Upper lobe of left lung (tissue), 6 donors: ENCODE measurements around the gene DMD. TPM values are rescaled to one million over a fixed set of nuclear protein-coding genes. Genes with fewer than 3 reads are reported as not detected.

Experiments
- ATAC-seq, 2 donors: fragments of 200-7000 bp; cut with Tn5 transposase; one replicate each; pipeline ENCODE4 v1.9.1; 2022; ENCODE audit warnings: mild to moderate bottlenecking in 2 of 2, moderate library complexity in 2 of 2; ENCODE audit not compliant: low FRiP score in 2 of 2
- DNase-seq, 2 donors: peaks; one replicate each; pipeline ENCODE4 v3.0.0-alpha.2; 2019 to 2020
- H3K27ac ChIP-seq, 4 donors: fragments of 200-600 bp; sonication (generic); one replicate each; pipeline ENCODE4 v1.5.1; 2016 to 2019
- H3K27me3 ChIP-seq, 4 donors: fragments of 200-600 bp; sonication (generic); one replicate each; pipeline ENCODE4 v1.5.1; 2017 to 2019
- H3K36me3 ChIP-seq, 4 donors: fragments of 200-600 bp; sonication (generic); one replicate each; pipeline ENCODE4 v1.5.1; 2016 to 2019
- H3K4me1 ChIP-seq, 4 donors: fragments of 200-600 bp; sonication (generic); one replicate each; pipeline ENCODE4 v1.5.1; 2018 to 2019
- H3K4me3 ChIP-seq, 4 donors: fragments of 200-600 bp; sonication (generic); one replicate each; pipeline ENCODE4 v1.5.1; 2017 to 2019; ENCODE audit warnings: mild to moderate bottlenecking in 2 of 4, moderate library complexity in 1 of 4
- H3K9me3 ChIP-seq, 4 donors: fragments of 200-600 bp; sonication (generic); one replicate each; pipeline ENCODE4 v1.5.1; 2018 to 2019
- CTCF ChIP-seq, 6 experiments: fragments of 450-650 bp in 4 of 6; fragments of 200-600 bp in 2 of 6; sonication (generic) in 2 of 6; IDR thresholded peaks; one replicate each; pipeline ENCODE4 v1.5.1; 2016 to 2019; ENCODE audit warnings: antibody characterized with exemption in 6 of 6
- EP300 ChIP-seq, 4 donors: sonication (generic); formaldehyde crosslinking; IDR thresholded peaks; one replicate each; pipeline ENCODE4 v1.5.1; 2017; ENCODE audit warnings: antibody characterized with exemption in 4 of 4, control low read depth in 2 of 4
- POLR2A ChIP-seq, 4 donors: fragments of 450-650 bp; IDR thresholded peaks; one replicate each; pipeline ENCODE4 v1.5.1; 2016 to 2017; ENCODE audit warnings: antibody characterized with exemption in 4 of 4, mild to moderate bottlenecking in 2 of 4
- POLR2AphosphoS5 ChIP-seq, 2 donors: sonication (generic); formaldehyde crosslinking; IDR thresholded peaks; one replicate each; pipeline ENCODE4 v1.5.1; 2017; ENCODE audit warnings: antibody characterized with exemption in 2 of 2
- WGBS, 2 donors: methylation state at CpG; one replicate each; pipeline ENCODE4 v1.1.5; 2017 to 2018; 5-methylcytosine and 5-hydroxymethylcytosine counted together
- total RNA-seq, 6 donors: library from RNA; depleted of rRNA in 4 of 6; stranded (reverse); fragments of >200 nt in 4 of 6; gene quantifications; one replicate each; pipeline versions ENCODE4 v1.1.0 to v1.2.1, GENCODE V29; 2016 to 2021
- donor health status: DM: no; HTN: no; CAD: no; lungs with moderate emphysema.
- donor health status: DM: no; HTN: yes; CAD: no; lungs with severe emphysema.

DMD gene
- total RNA-seq, 6 donors from 2014 or later: 12.5 to 37.0 (median 24.0) TPM

- DNase-seq (no peak), ATAC-seq (no peak)
- no peak overlapping the region for H3K4me3 ChIP-seq
- no peak overlapping the region for H3K27ac ChIP-seq
- TF ChIP-seq EP300 (IDR thresholded peaks at IDR 0.05): no peak
- TF ChIP-seq POLR2A (IDR thresholded peaks at IDR 0.05): no peak
- no peak for TF ChIP-seq POLR2AphosphoS5 (IDR thresholded peaks at IDR 0.05)
- no peak for TF ChIP-seq CTCF (IDR thresholded peaks at IDR 0.05)
- H3K27me3 ChIP-seq: no peaks in the 10 kb centered on the region
- H3K4me1 ChIP-seq: no peaks in the 10 kb centered on the region
- no peaks in the 10 kb centered on the region for H3K36me3 ChIP-seq
- no peaks in the 10 kb centered on the region for H3K9me3 ChIP-seq
Observed at GRCh38 chrX:33161829-33162228, 49.5 kb downstream of the DMD start.

- no peak overlapping the region for H3K4me3 ChIP-seq
- 82 to 90% methylated on average over 5 of the region's 5 CpGs for WGBS, 2 donors
- no peaks in the 10 kb centered on the region for H3K9me3 ChIP-seq
- H3K4me1 ChIP-seq: no peaks in the 10 kb centered on the region
- ATAC-seq (no peak), DNase-seq (no peak)
- no peak overlapping the region for H3K27ac ChIP-seq
- no peaks in the 10 kb centered on the region for H3K27me3 ChIP-seq
- no peak for TF ChIP-seq EP300 (IDR thresholded peaks at IDR 0.05)
- no peak for TF ChIP-seq POLR2AphosphoS5 (IDR thresholded peaks at IDR 0.05)
- TF ChIP-seq CTCF (IDR thresholded peaks at IDR 0.05): no peak
- no peak for TF ChIP-seq POLR2A (IDR thresholded peaks at IDR 0.05)
- no peaks in the 10 kb centered on the region for H3K36me3 ChIP-seq
Observed at GRCh38 chrX:33160273-33160672, 51.1 kb downstream of the DMD start.

GRCh38 chrX:33156152-33156726 is 55.1 kb downstream of the DMD start:
- no peak for DNase-seq
- no peaks in the 10 kb centered on the region for H3K27me3 ChIP-seq
- no peak for TF ChIP-seq POLR2AphosphoS5 (IDR thresholded peaks at IDR 0.05)
- no peak for TF ChIP-seq EP300 (IDR thresholded peaks at IDR 0.05)
- TF ChIP-seq POLR2A (IDR thresholded peaks at IDR 0.05): no peak
- no peak for TF ChIP-seq CTCF (IDR thresholded peaks at IDR 0.05)
- no peaks in the 10 kb centered on the region for H3K36me3 ChIP-seq
- no peaks in the 10 kb centered on the region for H3K9me3 ChIP-seq
- no peak overlapping the region for H3K27ac ChIP-seq
- no peak for ATAC-seq
- WGBS, 2 donors: 63 to 74% methylated on average over 2 of the region's 2 CpGs
- no peak overlapping the region for H3K4me3 ChIP-seq
- H3K4me1 ChIP-seq: no peaks in the 10 kb centered on the region

GRCh38 chrX:33149580-33149979 is 61.8 kb downstream of the DMD start:
- 78 to 80% methylated on average over 2 to 4 of the region's 4 CpGs for WGBS, 2 donors
- Histone ChIP-seq H3K27me3 (no peaks in the 10 kb centered on the region), H3K9me3 (no peaks in the 10 kb centered on the region), H3K4me1 (no peaks in the 10 kb centered on the region), H3K36me3 (no peaks in the 10 kb centered on the region), H3K4me3 (no peak overlapping the region), H3K27ac (no peak overlapping the region)
- DNase-seq: no peak
- no peak for TF ChIP-seq POLR2AphosphoS5 (IDR thresholded peaks at IDR 0.05)
- TF ChIP-seq POLR2A (IDR thresholded peaks at IDR 0.05): no peak
- TF ChIP-seq CTCF (IDR thresholded peaks at IDR 0.05): no peak
- TF ChIP-seq EP300 (IDR thresholded peaks at IDR 0.05): no peak
- ATAC-seq: no peak

GRCh38 chrX:33149085-33149484 is 62.3 kb downstream of the DMD start:
- 88 to 100% methylated on average over 3 to 5 of the region's 5 CpGs for WGBS, 2 donors
- no peaks in the 10 kb centered on the region for H3K9me3 ChIP-seq
- H3K4me3 ChIP-seq: no peak overlapping the region
- TF ChIP-seq EP300 (IDR thresholded peaks at IDR 0.05) (no peak), POLR2AphosphoS5 (IDR thresholded peaks at IDR 0.05) (no peak)
- H3K36me3 ChIP-seq: no peaks in the 10 kb centered on the region
- H3K4me1 ChIP-seq: no peaks in the 10 kb centered on the region
- DNase-seq: no peak
- ATAC-seq: no peak
- H3K27ac ChIP-seq: no peak overlapping the region
- no peaks in the 10 kb centered on the region for H3K27me3 ChIP-seq
